GM23338 (cell line): Measurements from ENCODE around the gene ITSN2.

ENCODE experiments used
- CREB1 ChIP-seq: fragments of 250-450 bp; sonication (Bioruptor Pico); IDR thresholded peaks from 2 replicates; pipeline ENCODE4 v1.5.0; 2020; ENCODE audit warnings: low read depth, mild to moderate bottlenecking, moderate library complexity
- EZH2 ChIP-seq: fragments of 200-600 bp; sonication (generic); IDR thresholded peaks from one replicate; pipeline ENCODE4 v1.8.0; 2017; ENCODE audit warnings: antibody characterized with exemption, mild to moderate bottlenecking, low read depth; ENCODE audit not compliant: unreplicated experiment
- POLR2AphosphoS5 ChIP-seq: IDR thresholded peaks from 2 replicates; pipeline ENCODE4 v1.6.1; 2016; ENCODE audit warnings: antibody characterized with exemption, low read depth
- TF ChIP-seq, protein P1 (sequence below), 2 experiments: fragments of 200-600 bp in 1 of 2; sonication (generic) in 1 of 2; conservative IDR thresholded peaks; 2 replicates each; pipeline versions ENCODE4 v1.5.1 to v1.6.1; 2016 to 2017; ENCODE audit warnings: antibody characterized with exemption in 2 of 2, low read depth in 2 of 2, mild to moderate bottlenecking in 2 of 2, moderate library complexity in 1 of 2
- TF ChIP-seq, protein P2 (sequence below): IDR thresholded peaks from 2 replicates; pipeline ENCODE4 v1.6.1; 2016; ENCODE audit warnings: antibody characterized with exemption
- TF ChIP-seq, protein P3 (sequence below): IDR thresholded peaks from one replicate; pipeline ENCODE4 v1.6.1; 2018; ENCODE audit warnings: antibody characterized with exemption; ENCODE audit not compliant: unreplicated experiment

DNA sequence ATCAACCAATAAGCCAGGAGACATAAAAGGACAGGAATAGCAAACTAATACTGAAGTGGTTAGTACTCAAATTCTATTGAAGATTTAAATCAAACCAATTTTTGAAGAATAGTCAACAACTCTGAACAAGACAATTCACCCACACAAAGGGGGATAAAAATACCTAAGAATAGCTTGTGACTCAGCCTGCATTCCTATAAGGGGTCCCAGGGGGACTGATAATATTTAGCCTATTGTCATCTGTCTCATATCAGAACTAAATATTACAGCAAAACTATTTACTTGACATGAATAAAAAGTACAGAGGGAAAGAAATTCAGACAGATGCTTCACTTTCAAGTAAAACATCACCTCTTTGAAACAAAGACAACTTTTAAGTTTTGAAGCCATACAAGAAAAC lies 7.7 kb downstream of the ITSN2 start:
- TF ChIP-seq POLR2AphosphoS5 = no peak
- TF ChIP-seq, protein P1, sequence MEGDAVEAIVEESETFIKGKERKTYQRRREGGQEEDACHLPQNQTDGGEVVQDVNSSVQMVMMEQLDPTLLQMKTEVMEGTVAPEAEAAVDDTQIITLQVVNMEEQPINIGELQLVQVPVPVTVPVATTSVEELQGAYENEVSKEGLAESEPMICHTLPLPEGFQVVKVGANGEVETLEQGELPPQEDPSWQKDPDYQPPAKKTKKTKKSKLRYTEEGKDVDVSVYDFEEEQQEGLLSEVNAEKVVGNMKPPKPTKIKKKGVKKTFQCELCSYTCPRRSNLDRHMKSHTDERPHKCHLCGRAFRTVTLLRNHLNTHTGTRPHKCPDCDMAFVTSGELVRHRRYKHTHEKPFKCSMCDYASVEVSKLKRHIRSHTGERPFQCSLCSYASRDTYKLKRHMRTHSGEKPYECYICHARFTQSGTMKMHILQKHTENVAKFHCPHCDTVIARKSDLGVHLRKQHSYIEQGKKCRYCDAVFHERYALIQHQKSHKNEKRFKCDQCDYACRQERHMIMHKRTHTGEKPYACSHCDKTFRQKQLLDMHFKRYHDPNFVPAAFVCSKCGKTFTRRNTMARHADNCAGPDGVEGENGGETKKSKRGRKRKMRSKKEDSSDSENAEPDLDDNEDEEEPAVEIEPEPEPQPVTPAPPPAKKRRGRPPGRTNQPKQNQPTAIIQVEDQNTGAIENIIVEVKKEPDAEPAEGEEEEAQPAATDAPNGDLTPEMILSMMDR (conservative IDR thresholded peaks at IDR 0.05; ENCODE audit: low read depth in 2 of 2) = no peak
- no peak for TF ChIP-seq EZH2
- TF ChIP-seq, protein P2, sequence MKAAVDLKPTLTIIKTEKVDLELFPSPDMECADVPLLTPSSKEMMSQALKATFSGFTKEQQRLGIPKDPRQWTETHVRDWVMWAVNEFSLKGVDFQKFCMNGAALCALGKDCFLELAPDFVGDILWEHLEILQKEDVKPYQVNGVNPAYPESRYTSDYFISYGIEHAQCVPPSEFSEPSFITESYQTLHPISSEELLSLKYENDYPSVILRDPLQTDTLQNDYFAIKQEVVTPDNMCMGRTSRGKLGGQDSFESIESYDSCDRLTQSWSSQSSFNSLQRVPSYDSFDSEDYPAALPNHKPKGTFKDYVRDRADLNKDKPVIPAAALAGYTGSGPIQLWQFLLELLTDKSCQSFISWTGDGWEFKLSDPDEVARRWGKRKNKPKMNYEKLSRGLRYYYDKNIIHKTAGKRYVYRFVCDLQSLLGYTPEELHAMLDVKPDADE = no peak
- TF ChIP-seq, protein P3, sequence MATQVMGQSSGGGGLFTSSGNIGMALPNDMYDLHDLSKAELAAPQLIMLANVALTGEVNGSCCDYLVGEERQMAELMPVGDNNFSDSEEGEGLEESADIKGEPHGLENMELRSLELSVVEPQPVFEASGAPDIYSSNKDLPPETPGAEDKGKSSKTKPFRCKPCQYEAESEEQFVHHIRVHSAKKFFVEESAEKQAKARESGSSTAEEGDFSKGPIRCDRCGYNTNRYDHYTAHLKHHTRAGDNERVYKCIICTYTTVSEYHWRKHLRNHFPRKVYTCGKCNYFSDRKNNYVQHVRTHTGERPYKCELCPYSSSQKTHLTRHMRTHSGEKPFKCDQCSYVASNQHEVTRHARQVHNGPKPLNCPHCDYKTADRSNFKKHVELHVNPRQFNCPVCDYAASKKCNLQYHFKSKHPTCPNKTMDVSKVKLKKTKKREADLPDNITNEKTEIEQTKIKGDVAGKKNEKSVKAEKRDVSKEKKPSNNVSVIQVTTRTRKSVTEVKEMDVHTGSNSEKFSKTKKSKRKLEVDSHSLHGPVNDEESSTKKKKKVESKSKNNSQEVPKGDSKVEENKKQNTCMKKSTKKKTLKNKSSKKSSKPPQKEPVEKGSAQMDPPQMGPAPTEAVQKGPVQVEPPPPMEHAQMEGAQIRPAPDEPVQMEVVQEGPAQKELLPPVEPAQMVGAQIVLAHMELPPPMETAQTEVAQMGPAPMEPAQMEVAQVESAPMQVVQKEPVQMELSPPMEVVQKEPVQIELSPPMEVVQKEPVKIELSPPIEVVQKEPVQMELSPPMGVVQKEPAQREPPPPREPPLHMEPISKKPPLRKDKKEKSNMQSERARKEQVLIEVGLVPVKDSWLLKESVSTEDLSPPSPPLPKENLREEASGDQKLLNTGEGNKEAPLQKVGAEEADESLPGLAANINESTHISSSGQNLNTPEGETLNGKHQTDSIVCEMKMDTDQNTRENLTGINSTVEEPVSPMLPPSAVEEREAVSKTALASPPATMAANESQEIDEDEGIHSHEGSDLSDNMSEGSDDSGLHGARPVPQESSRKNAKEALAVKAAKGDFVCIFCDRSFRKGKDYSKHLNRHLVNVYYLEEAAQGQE = no peak
- no peak for TF ChIP-seq CREB1 (CRISPR knock-in tag)
